Keratinocyte (primary cell): ENCODE measurements around the gene CERKL. TPM values are rescaled to one million over a fixed set of nuclear protein-coding genes. Genes with fewer than 3 reads are reported as not detected.

Experiments
- DNase-seq: peaks from one replicate; pipeline ENCODE4 v3.0.0-alpha.2; 2011; ENCODE audit warnings: low read depth, missing footprints, low spot score
- FAIRE-seq: peaks from 2 replicates; lab custom pipeline; 2011; peaks lifted over from hg19 to GRCh38; lab: Jason Lieb, UNC
- H2AFZ ChIP-seq: 2 replicates; pipeline ENCODE4 v1.6.0; 2012; ENCODE audit warnings: low read length, control low read depth, inconsistent platforms; ENCODE audit not compliant: control insufficient read depth
- H3K27ac ChIP-seq: 2 replicates; pipeline ENCODE4 v1.5.1; 2011; ENCODE audit warnings: low read length; ENCODE audit not compliant: control insufficient read depth, insufficient read depth
- H3K27me3 ChIP-seq: 3 replicates; pipeline ENCODE4 v1.6.0; 2011; ENCODE audit warnings: low read length; ENCODE audit not compliant: control insufficient read depth, insufficient read depth; ENCODE audit errors: extremely low read depth
- H3K36me3 ChIP-seq, 2 experiments: 2 replicates in 1 of 2; 3 replicates in 1 of 2; pipeline ENCODE4 v1.5.1; 2011; ENCODE audit warnings: low read length in 2 of 2, mild to moderate bottlenecking in 1 of 2; ENCODE audit not compliant: control insufficient read depth in 2 of 2, insufficient read depth in 2 of 2; ENCODE audit errors: extremely low read depth in 1 of 2
- H3K4me1 ChIP-seq: 3 replicates; pipeline ENCODE4 v1.5.1; 2011; ENCODE audit warnings: low read length; ENCODE audit not compliant: control insufficient read depth, insufficient read depth; ENCODE audit errors: extremely low read depth
- H3K4me2 ChIP-seq: 3 replicates; pipeline ENCODE4 v1.6.0; 2011; ENCODE audit warnings: low read depth, low read length; ENCODE audit not compliant: control insufficient read depth, insufficient read depth; ENCODE audit errors: extremely low read depth
- H3K4me3 ChIP-seq, 3 experiments: fragments of 200-600 bp in 1 of 3; sonication (generic) in 1 of 3; 2 replicates in 2 of 3; 3 replicates in 1 of 3; pipeline ENCODE4 v1.5.1; 2011 to 2016; ENCODE audit warnings: low read length in 3 of 3, mild to moderate bottlenecking in 3 of 3, control low read depth in 2 of 3, inconsistent platforms in 1 of 3, low read depth in 1 of 3, mixed read lengths in 1 of 3, mixed run types in 1 of 3, moderate library complexity in 1 of 3; ENCODE audit not compliant: control insufficient read depth in 2 of 3, insufficient read depth in 2 of 3; ENCODE audit errors: extremely low read depth in 1 of 3
- H3K79me2 ChIP-seq: 2 replicates; pipeline ENCODE4 v1.6.0; 2012; ENCODE audit warnings: low read length; ENCODE audit not compliant: control insufficient read depth, insufficient read depth
- H3K9ac ChIP-seq: 3 replicates; pipeline ENCODE4 v1.6.0; 2011; ENCODE audit warnings: low read length; ENCODE audit not compliant: control insufficient read depth, insufficient read depth; ENCODE audit errors: extremely low read depth
- H3K9me1 ChIP-seq: 3 replicates; pipeline ENCODE4 v1.6.0; 2011; ENCODE audit warnings: low read length; ENCODE audit not compliant: control insufficient read depth, insufficient read depth; ENCODE audit errors: extremely low read depth
- H3K9me3 ChIP-seq: 2 replicates; pipeline ENCODE4 v1.5.1; 2012; ENCODE audit warnings: low read depth, low read length; ENCODE audit not compliant: control insufficient read depth
- H4K20me1 ChIP-seq: 3 replicates; pipeline ENCODE4 v1.6.0; 2011; ENCODE audit warnings: low read length; ENCODE audit not compliant: control insufficient read depth, insufficient read depth; ENCODE audit errors: extremely low read depth
- EZH2 ChIP-seq: IDR thresholded peaks from one replicate; pipeline ENCODE4 v1.6.1; 2012; ENCODE audit warnings: inconsistent platforms, mild to moderate bottlenecking, low read length, moderate library complexity
- dilution Hi-C: fragments of 300-500 bp; cut with MboI; formaldehyde crosslinking; loops from one replicate; pipeline ENCODE4 v1.7.0; 2020; ENCODE audit warnings: low sequenced_read_pairs; ENCODE audit not compliant: extremely low pct_ligation_motif_present
- polyA plus RNA-seq, 5 experiments: library from polyadenylated mRNA; depleted of rRNA in 3 of 5; stranded (reverse) in 3 of 5; stranded (forward) in 1 of 5; unstranded in 1 of 5; fragments of >200 nt; gene quantifications; 1 replicate in 1 of 5; 2 replicates in 3 of 5; 3 replicates in 1 of 5; pipeline versions ENCODE4 v1.2.1 to v1.2.3, GENCODE V29; 2011 to 2012; ENCODE audit warnings: missing spikeins in 2 of 5, low read depth in 1 of 5, low replicate concordance in 1 of 5
- TF ChIP-seq, protein P1 (sequence below), 3 experiments: IDR thresholded peaks in 1 of 3; conservative IDR thresholded peaks in 1 of 3; optimal IDR thresholded peaks in 1 of 3; 2 replicates in 2 of 3; 3 replicates in 1 of 3; pipeline versions ENCODE3 to v1.5.1; 2011; ENCODE audit warnings: low read length in 3 of 3, mild to moderate bottlenecking in 3 of 3, moderate library complexity in 2 of 3, control low read depth in 1 of 3, inconsistent platforms in 1 of 3; ENCODE audit not compliant: insufficient read depth in 2 of 3; ENCODE audit errors: extremely low read depth in 1 of 3

CERKL gene
- polyA plus RNA-seq, 1 donor (not counting 4 experiments of a cell fraction or from before 2014, with no cell fraction given): 0.03 TPM

DNA sequence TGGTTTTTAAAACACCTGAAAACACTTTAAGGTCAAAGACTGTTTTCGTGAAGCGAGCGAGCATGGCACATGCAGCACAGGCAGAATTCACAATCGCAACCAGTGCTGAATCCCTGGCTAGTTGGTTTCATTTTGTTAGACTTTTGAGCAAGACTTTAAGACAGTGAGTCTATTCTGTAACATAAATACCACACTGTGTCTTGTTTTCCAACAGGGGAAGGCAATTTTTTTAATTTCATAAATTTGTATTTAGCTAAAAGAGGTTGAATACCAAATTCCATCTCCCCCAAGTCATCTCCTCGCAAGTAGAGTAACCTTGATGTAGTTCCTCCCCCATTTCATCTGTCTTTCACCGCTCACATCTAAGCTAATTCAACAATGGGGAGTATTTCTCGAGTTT is 1.4 kb downstream of the CERKL start:
- H2AFZ ChIP-seq: no peak overlapping the region
- H3K36me3 ChIP-seq: no peaks in the 10 kb centered on the region
- DNase-seq (no peak), FAIRE-seq (no peak)
- peaks cover 28% of the 10 kb centered on the region for H3K27me3 ChIP-seq
- no peak overlapping the region for H3K4me3 ChIP-seq
- dilution Hi-C loops: no loop called here
- no peak overlapping the region for H3K27ac ChIP-seq
- H3K4me1 ChIP-seq: no peaks in the 10 kb centered on the region
- H3K9me3 ChIP-seq: no peaks in the 10 kb centered on the region
- H3K9me1 ChIP-seq: no peaks in the 10 kb centered on the region
- no peak overlapping the region for H3K9ac ChIP-seq
- no peak overlapping the region for H3K4me2 ChIP-seq
- no peaks in the 10 kb centered on the region for H3K79me2 ChIP-seq
- TF ChIP-seq, protein P1, sequence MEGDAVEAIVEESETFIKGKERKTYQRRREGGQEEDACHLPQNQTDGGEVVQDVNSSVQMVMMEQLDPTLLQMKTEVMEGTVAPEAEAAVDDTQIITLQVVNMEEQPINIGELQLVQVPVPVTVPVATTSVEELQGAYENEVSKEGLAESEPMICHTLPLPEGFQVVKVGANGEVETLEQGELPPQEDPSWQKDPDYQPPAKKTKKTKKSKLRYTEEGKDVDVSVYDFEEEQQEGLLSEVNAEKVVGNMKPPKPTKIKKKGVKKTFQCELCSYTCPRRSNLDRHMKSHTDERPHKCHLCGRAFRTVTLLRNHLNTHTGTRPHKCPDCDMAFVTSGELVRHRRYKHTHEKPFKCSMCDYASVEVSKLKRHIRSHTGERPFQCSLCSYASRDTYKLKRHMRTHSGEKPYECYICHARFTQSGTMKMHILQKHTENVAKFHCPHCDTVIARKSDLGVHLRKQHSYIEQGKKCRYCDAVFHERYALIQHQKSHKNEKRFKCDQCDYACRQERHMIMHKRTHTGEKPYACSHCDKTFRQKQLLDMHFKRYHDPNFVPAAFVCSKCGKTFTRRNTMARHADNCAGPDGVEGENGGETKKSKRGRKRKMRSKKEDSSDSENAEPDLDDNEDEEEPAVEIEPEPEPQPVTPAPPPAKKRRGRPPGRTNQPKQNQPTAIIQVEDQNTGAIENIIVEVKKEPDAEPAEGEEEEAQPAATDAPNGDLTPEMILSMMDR (optimal IDR thresholded peaks at IDR 0.05 in 1 of 3, IDR thresholded peaks at IDR 0.05 in 1 of 3, conservative IDR thresholded peaks at IDR 0.05 in 1 of 3; ENCODE audit: extremely low read depth in 1 of 3, insufficient read depth in 2 of 3, low read length in 3 of 3): no peak
- no peak for TF ChIP-seq EZH2
- H4K20me1 ChIP-seq: no peaks in the 10 kb centered on the region

DNA sequence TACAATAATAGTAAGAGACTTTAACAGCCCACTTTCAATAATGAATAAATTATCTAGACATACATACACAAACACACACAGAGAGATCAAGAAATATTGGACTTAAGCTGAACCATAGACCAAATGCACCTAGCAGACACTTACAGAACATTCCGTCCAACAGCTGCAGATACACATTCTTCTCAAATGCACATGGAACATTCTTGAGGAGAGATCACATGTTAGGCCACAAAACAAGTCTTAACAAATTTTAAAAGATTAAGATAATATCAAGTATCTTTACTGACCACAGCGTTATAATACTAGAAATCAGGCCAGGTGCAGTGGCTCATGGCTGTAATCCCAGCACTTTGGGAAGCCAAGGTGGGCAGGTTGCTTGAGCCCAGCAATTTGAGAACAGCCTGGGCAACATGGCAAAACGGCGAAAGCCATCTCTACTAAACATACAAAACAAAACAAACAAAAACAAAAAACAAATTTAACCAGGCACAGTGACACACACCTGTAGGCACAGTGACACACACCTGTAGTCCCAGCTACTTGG is 7.4 kb downstream of the CERKL start:
- Histone ChIP-seq H3K9ac (no peak overlapping the region), H3K27ac (no peak overlapping the region), H3K4me2 (no peak overlapping the region), H3K79me2 (no peaks in the 10 kb centered on the region), H3K9me3 (no peaks in the 10 kb centered on the region), H3K27me3 (peaks cover 3% of the 10 kb centered on the region), H3K36me3 (no peaks in the 10 kb centered on the region), H3K9me1 (no peaks in the 10 kb centered on the region), H2AFZ (no peak overlapping the region), H3K4me3 (no peak overlapping the region), H3K4me1 (no peaks in the 10 kb centered on the region), H4K20me1 (no peaks in the 10 kb centered on the region)
- dilution Hi-C loops: no loop called here
- TF ChIP-seq, protein P1 (optimal IDR thresholded peaks at IDR 0.05 in 1 of 3, IDR thresholded peaks at IDR 0.05 in 1 of 3, conservative IDR thresholded peaks at IDR 0.05 in 1 of 3; ENCODE audit: extremely low read depth in 1 of 3, insufficient read depth in 2 of 3, low read length in 3 of 3): no peak
- no peak for TF ChIP-seq EZH2
- DNase-seq (no peak), FAIRE-seq (no peak)
